ENCODE data around the gene PLCB1.

Gene PLCB1

GRCh38 chr20:8932192-8933165 is 800.4 kb downstream of the PLCB1 start:
- H3K4me2 ChIP-seq (ENCODE audit: low read length), result no peak overlapping the region
- no peaks in the 10 kb centered on the region for H3K4me1 ChIP-seq (ENCODE audit: control insufficient read depth, low read length)
- H4K20me1 ChIP-seq (ENCODE audit: control insufficient read depth, insufficient read depth, low read depth, low read length), result no peaks in the 10 kb centered on the region
- no peaks in the 10 kb centered on the region for H3F3A ChIP-seq (ENCODE audit: control insufficient read depth, insufficient read depth)
- H3K27me3 ChIP-seq (ENCODE audit: control insufficient read depth, low read length), result no peaks in the 10 kb centered on the region
- no peaks in the 10 kb centered on the region for H3K36me3 ChIP-seq (ENCODE audit: control insufficient read depth, low read length)
- H3K9me3 ChIP-seq (ENCODE audit: control insufficient read depth, insufficient read depth, low read length), result no peaks in the 10 kb centered on the region
- no peak overlapping the region for H3K4me3 ChIP-seq (ENCODE audit: low read length)
- no peaks in the 10 kb centered on the region for H3K79me2 ChIP-seq (ENCODE audit: control insufficient read depth, low read length)
- TF ChIP-seq CTCF (IDR thresholded peaks at IDR 0.05; ENCODE audit: low read depth, low read length, poor library complexity, severe bottlenecking) (no peak), EZH2phosphoT487 (IDR thresholded peaks at IDR 0.05; ENCODE audit: borderline replicate concordance, low read length) (no peak)
- H3K9me2 ChIP-seq (replicated peaks; ENCODE audit: control insufficient read depth, low read length), result no peaks in the 10 kb centered on the region
- H3K27ac ChIP-seq (ENCODE audit: low read depth, low read length), result no peak overlapping the region

GRCh38 chr20:8933381-8933807 is 801.3 kb downstream of the PLCB1 start:
- H3K4me1 ChIP-seq (ENCODE audit: control insufficient read depth, low read length), result no peaks in the 10 kb centered on the region
- H3K79me2 ChIP-seq (ENCODE audit: control insufficient read depth, low read length), result no peaks in the 10 kb centered on the region
- H3K4me2 ChIP-seq (ENCODE audit: low read length), result no peak overlapping the region
- no peaks in the 10 kb centered on the region for H3K36me3 ChIP-seq (ENCODE audit: control insufficient read depth, low read length)
- no peaks in the 10 kb centered on the region for H3K9me2 ChIP-seq (replicated peaks; ENCODE audit: control insufficient read depth, low read length)
- no peak overlapping the region for H3K27ac ChIP-seq (ENCODE audit: low read depth, low read length)
- no peaks in the 10 kb centered on the region for H3K9me3 ChIP-seq (ENCODE audit: control insufficient read depth, insufficient read depth, low read length)
- no peaks in the 10 kb centered on the region for H3K27me3 ChIP-seq (ENCODE audit: control insufficient read depth, low read length)
- TF ChIP-seq CTCF (IDR thresholded peaks at IDR 0.05; ENCODE audit: low read depth, low read length, poor library complexity, severe bottlenecking) (no peak), EZH2phosphoT487 (IDR thresholded peaks at IDR 0.05; ENCODE audit: borderline replicate concordance, low read length) (no peak)
- H3K4me3 ChIP-seq (ENCODE audit: low read length), result no peak overlapping the region
- no peaks in the 10 kb centered on the region for H3F3A ChIP-seq (ENCODE audit: control insufficient read depth, insufficient read depth)
- H4K20me1 ChIP-seq (ENCODE audit: control insufficient read depth, insufficient read depth, low read depth, low read length), result no peaks in the 10 kb centered on the region

GRCh38 chr20:8934362-8934761 is 802.3 kb downstream of the PLCB1 start:
- H3K36me3 ChIP-seq (ENCODE audit: control insufficient read depth, low read length), result no peaks in the 10 kb centered on the region
- H3K27me3 ChIP-seq (ENCODE audit: control insufficient read depth, low read length), result no peaks in the 10 kb centered on the region
- H3K9me3 ChIP-seq (ENCODE audit: control insufficient read depth, insufficient read depth, low read length), result no peaks in the 10 kb centered on the region
- TF ChIP-seq CTCF (IDR thresholded peaks at IDR 0.05; ENCODE audit: low read depth, low read length, poor library complexity, severe bottlenecking), result no peak
- TF ChIP-seq EZH2phosphoT487 (IDR thresholded peaks at IDR 0.05; ENCODE audit: borderline replicate concordance, low read length), result no peak
- no peak overlapping the region for H3K27ac ChIP-seq (ENCODE audit: low read depth, low read length)
- no peaks in the 10 kb centered on the region for H3F3A ChIP-seq (ENCODE audit: control insufficient read depth, insufficient read depth)
- no peaks in the 10 kb centered on the region for H3K9me2 ChIP-seq (replicated peaks; ENCODE audit: control insufficient read depth, low read length)
- no peak overlapping the region for H3K4me2 ChIP-seq (ENCODE audit: low read length)
- no peaks in the 10 kb centered on the region for H3K4me1 ChIP-seq (ENCODE audit: control insufficient read depth, low read length)
- H3K4me3 ChIP-seq (ENCODE audit: low read length), result no peak overlapping the region
- no peaks in the 10 kb centered on the region for H3K79me2 ChIP-seq (ENCODE audit: control insufficient read depth, low read length)
- no peaks in the 10 kb centered on the region for H4K20me1 ChIP-seq (ENCODE audit: control insufficient read depth, insufficient read depth, low read depth, low read length)
